Retina (tissue), 1 donor: ENCODE data around the gene MAN1C1.

Experiments used
- DNase-seq: peaks from one replicate; pipeline ENCODE4 v3.0.0-alpha.2; 2016

Gene MAN1C1

DNA sequence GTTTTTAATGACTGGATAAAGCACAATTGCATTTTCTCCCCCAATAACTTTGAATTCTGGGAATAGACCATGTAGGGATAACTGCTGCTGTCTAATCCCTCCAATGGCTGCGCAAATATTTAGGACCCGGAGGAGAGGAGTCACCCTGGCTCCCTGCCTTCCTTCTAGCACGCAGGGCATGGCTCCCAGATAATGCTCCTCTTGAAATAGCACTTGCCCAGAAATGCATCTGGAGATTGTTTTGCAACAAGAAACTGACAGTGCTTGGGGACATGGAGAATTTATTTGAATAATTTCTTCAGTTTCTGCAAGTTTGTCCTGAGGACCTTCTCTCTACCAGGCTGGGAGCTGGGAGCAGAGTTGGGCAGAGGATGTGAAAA, 83.5 kb downstream of the MAN1C1 start:
- DNase-seq = peak; percentile 51

GRCh38 chr1:25700626-25701025, 84.0 kb downstream of the MAN1C1 start:
- peak; percentile 69 for DNase-seq

- no peak for DNase-seq
Measured at GRCh38 chr1:25701030-25701785, 84.6 kb downstream of the MAN1C1 start.

- no peak for DNase-seq
Measured at GRCh38 chr1:25702101-25702775, 85.6 kb downstream of the MAN1C1 start.

- no peak for DNase-seq
Measured at GRCh38 chr1:25703041-25703440, 86.5 kb downstream of the MAN1C1 start.

- DNase-seq = no peak
Measured at GRCh38 chr1:25703671-25704266, 87.2 kb downstream of the MAN1C1 start.

DNA sequence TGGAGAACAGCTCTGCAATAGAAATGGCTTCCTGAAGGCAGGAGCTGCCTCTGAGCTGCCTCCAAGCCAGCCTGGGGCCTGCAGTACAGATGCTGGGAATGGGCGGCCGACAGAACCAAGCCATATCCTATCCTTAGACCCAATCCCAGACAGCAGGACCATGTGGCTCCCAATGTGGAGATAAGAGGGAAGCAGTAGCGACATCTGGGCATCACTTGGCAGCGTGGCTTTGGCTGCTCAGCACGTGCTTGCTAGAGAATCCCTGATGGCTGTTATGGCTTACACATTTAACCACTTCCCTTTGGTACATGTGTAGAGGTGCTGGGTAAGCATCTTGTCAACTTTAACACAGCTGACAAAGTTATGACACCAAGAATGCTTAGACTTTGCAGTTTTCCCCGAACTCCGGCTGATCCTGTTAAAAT, 87.7 kb downstream of the MAN1C1 start:
- no peak for DNase-seq

DNA sequence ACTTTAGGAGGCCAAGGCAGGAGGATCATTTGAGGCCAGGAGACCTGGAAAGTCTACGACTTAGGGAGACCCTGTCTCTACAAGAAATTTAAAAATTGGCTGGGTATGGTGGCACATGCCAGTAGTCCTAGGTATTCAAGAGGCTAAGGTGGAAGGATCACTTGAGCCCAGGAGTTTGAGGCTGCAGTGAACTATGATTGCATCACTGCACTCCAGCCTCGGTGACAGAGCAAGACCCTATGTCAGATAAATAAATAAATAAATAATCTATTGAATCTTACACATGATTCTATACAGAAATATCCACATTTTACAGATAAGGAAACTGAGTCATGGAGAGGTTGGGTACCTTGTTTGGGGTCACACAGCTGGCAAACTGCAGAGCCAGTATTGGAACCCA, 89.1 kb downstream of the MAN1C1 start:
- no peak for DNase-seq

- no peak for DNase-seq
Measured at GRCh38 chr1:25706146-25707089, 89.8 kb downstream of the MAN1C1 start.

GRCh38 chr1:25707280-25708016, 90.9 kb downstream of the MAN1C1 start:
- DNase-seq = no peak

GRCh38 chr1:25710583-25711347, 94.2 kb downstream of the MAN1C1 start:
- DNase-seq = no peak

DNA sequence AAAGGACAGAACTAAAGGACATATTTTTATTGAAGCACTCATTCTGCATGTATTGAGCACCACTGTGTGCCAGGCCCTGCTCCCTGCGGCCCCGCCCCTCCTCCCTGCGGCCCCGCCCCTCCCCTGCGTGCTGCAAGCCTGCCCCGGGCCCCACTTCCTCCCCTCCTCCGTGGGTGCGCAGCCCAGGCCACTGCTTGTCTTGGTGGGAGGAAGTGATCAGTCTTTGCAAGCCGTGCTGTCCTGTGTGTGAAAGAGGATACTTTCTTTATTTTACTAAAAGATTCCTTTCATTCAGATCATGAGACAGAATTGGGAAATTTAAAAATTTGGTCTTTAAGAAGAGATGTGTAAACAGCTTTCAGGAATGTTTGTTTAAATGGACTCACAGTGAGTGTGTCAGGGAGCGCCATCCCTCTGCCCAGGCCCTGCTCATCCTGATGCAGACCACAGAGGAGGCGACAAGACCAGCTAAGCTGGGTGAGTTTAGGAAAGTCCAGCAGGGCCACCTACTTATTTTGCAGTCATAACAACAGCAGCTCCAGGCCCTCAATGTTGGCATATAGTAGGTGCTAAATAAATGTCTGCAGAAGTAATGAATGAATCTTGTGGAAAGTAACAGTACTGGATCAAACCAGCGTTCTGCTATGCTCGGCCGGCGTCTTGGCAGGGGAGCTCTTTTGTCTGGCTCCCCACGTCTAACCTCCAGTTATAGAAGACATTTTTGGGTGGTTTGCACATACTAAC, 95.1 kb downstream of the MAN1C1 start:
- no peak for DNase-seq

DNA sequence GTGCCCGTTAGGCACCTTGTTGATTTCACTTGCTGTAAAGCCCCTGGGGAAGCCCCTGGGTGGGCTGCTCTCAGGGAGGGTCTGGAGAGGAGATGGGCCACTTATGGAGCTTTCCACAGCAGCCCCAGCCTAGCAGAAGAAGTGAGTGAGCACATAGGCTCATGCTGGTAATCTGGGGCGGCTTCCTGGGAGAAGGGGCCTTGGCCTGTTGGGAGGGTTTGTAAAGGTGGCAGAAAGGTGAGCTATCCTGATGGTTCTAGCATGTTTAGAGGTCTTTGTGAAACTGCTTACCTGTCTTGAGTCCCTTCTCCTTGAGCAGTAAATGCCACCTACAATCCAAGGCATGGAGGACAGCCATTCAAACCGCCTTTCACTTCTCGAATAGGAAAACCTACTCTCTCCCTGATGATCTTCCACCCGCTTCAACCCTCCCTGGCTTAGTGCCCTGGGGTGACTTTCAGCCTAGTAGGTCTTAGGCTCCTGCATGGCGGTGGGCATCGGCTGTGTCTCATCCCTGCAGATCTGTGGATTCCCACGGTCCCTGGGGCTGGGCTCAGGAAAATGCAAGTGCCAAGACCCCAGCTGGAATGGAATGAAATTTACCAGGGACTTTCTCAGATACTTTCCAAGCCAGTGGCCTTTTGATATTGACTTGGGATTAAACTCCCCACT, 95.8 kb downstream of the MAN1C1 start:
- no peak for DNase-seq

- no peak for DNase-seq
Measured at GRCh38 chr1:25713961-25714360, 97.4 kb downstream of the MAN1C1 start.

DNA sequence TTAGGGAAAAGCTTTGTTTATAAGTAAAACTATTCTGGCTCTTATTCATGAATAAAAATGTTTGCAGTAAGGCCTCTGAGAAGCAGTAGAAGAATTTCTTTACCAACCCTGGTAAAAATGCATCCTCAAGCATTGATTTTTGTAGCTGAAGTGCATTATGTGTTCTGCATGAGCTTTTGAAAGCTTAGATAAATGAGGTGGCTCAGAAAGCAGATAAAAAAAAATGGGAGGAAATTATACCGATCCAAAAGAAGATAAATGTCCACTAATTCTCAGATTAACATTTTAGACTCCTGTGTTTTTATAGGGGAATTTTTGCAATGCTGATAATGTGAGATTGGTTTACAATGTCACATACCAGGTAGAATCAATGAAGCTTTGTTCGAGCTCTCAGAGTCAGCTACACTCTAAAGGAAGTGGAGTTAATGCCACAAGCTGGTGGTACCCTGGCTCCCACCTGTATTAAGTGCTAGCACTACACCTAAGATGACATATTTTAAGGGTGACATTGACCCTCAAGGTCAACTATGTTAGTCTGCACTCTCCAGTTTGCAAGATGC, 97.9 kb downstream of the MAN1C1 start:
- DNase-seq = no peak

- DNase-seq = no peak
Measured at GRCh38 chr1:25715888-25716287, 99.3 kb downstream of the MAN1C1 start.

DNA sequence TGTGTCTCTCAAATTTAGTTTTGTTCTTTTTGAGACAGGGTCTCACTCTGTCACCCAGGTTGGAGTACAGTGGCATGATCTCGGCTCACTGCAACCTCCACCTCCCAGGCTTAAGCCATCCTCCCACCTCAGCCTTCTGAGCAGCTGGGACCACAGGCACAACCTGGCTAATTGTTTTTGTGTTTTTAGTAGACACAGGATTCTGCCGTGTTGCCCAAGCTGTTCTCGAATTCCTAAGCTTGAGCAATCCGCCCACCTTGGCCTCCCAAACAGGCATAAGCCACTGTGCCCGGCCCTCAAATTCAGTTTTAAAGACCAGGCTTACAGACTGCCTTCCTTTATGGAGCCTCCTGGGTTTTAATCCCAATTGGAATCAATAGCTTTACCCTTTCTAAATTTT, 99.7 kb downstream of the MAN1C1 start:
- no peak for DNase-seq

- DNase-seq = no peak
Measured at GRCh38 chr1:25718732-25719131, 102.1 kb downstream of the MAN1C1 start.

GRCh38 chr1:25720624-25721023, 104.0 kb downstream of the MAN1C1 start:
- DNase-seq = no peak
